ENCODE results near the gene GABRA4.

GABRA4 gene

DNA sequence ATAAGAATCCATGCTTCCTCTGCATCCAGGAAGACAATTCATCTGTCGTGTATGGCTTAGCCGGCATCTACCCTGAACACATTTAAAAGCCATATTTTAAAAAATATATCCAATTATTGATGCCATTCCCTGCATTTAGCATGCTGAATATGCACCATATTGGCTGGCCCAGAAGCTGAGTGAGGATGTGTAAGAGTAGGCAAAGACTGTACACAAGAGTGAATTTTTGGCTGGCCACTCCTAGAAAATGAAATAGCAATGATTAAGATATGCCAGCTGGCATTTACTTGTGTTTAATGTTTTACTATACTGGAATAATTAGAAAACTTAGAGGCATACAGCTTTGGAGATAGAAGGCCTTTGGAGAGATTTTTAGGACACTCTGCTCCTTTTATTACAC lies 25.8 kb downstream of the GABRA4 start:
- TF ChIP-seq CTCF (IDR thresholded peaks at IDR 0.05; ENCODE audit: low read depth, low read length), result no peak
- H3K4me3 ChIP-seq (replicated peaks in 1 of 2; ENCODE audit: low read depth in 2 of 2, low read length in 2 of 2), result no peak overlapping the region
- no peak for DNase-seq (ENCODE audit: low read depth in 2 of 2)

DNA sequence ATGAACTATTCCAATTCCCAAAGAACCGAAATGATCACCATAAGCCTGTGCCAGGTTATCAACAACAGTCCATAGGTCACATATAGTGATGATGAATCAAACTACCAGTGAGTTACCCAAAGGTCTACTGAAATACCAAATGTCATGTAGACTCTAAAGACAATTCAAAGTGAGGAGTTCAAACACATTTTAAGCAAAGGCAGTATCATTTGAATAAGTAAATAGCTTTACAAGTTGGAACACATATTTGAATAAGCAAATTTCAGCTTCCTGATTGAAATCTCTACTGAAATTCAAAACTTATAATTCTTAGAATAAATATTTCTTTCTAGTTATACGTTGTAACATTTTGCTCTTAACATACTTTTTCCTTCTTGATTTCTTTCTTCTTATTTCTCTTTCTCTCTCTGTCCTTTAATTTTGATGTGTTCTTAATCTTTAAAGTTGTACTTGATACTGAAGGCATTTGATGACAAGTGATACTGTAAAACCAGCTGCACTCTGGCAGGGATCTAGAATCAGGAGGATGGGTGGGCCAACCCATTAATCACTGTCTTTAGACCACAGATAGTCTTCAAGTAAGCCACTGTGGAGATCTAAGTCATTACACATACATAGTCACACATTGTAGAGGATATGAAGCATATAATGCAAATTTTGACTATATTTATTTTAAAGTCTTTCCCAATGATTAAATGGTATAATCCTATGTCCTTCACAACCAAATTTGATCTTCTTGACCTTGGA lies 34.5 kb downstream of the GABRA4 start:
- no peak for TF ChIP-seq CTCF (IDR thresholded peaks at IDR 0.05; ENCODE audit: low read depth, low read length)
- no peak overlapping the region for H3K4me3 ChIP-seq (replicated peaks in 1 of 2; ENCODE audit: low read depth in 2 of 2, low read length in 2 of 2)
- no peak for DNase-seq (ENCODE audit: low read depth in 2 of 2)

- no peak for DNase-seq (ENCODE audit: low read depth in 2 of 2)
- no peak for TF ChIP-seq CTCF (IDR thresholded peaks at IDR 0.05; ENCODE audit: low read depth, low read length)
- no peak overlapping the region for H3K4me3 ChIP-seq (replicated peaks in 1 of 2; ENCODE audit: low read depth in 2 of 2, low read length in 2 of 2)
Observed at GRCh38 chr4:46956451-46956850, 36.9 kb downstream of the GABRA4 start.

DNA sequence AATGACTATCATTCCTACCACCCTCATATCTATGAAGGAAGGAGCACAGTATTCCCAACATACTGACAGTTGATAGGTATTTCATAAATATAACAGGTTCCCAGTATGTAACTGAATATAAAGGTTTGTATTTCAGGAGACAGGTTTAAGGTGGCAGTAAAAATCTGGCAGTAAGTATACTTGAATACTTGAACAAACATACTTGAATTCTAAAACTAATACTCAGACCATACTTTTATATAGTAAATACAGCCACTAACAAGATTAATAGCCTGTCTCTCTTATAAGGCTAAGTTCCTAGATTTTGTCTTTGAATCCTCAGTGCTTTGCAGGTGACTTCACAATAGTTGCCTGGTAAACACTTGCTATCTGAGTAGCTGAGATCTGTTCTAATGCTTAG lies 37.8 kb downstream of the GABRA4 start:
- H3K4me3 ChIP-seq (replicated peaks in 1 of 2; ENCODE audit: low read depth in 2 of 2, low read length in 2 of 2), result no peak overlapping the region
- DNase-seq (ENCODE audit: low read depth in 2 of 2), result no peak
- no peak for TF ChIP-seq CTCF (IDR thresholded peaks at IDR 0.05; ENCODE audit: low read depth, low read length)

GRCh38 chr4:46954643-46955042 lies 38.7 kb downstream of the GABRA4 start:
- no peak for DNase-seq (ENCODE audit: low read depth in 2 of 2)
- no peak for TF ChIP-seq CTCF (IDR thresholded peaks at IDR 0.05; ENCODE audit: low read depth, low read length)
- H3K4me3 ChIP-seq (replicated peaks in 1 of 2; ENCODE audit: low read depth in 2 of 2, low read length in 2 of 2), result no peak overlapping the region

DNA sequence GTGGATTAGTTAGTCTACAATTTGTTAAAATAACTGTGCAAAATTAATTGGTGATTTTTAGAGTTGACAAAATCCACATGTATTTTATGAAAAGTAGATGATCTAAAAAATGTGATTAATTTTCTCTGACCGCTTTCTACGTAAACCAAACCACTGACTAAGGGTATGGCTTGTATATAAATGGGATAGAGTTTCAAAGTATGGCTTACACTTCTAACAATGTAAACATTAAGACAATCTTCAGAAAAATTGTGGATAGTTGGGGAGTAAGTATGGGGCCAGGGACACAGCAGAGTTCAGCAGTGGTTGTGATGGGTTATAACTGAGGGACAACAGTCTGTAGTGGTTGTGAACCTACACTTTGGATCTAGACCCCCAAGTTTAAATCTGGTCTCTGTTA lies 39.8 kb downstream of the GABRA4 start:
- no peak for DNase-seq (ENCODE audit: low read depth in 2 of 2)
- TF ChIP-seq CTCF (IDR thresholded peaks at IDR 0.05; ENCODE audit: low read depth, low read length), result no peak
- H3K4me3 ChIP-seq (replicated peaks in 1 of 2; ENCODE audit: low read depth in 2 of 2, low read length in 2 of 2), result no peak overlapping the region

- H3K4me3 ChIP-seq (replicated peaks in 1 of 2; ENCODE audit: low read depth in 2 of 2, low read length in 2 of 2), result no peak overlapping the region
- DNase-seq (ENCODE audit: low read depth in 2 of 2), result no peak
- TF ChIP-seq CTCF (IDR thresholded peaks at IDR 0.05; ENCODE audit: low read depth, low read length), result no peak
Observed at GRCh38 chr4:46952451-46952850, 40.9 kb downstream of the GABRA4 start.
